CD14-positive monocyte (primary cell): ENCODE measurements around the gene PLCB1. TPM values are rescaled to one million over a fixed set of nuclear protein-coding genes. Genes with fewer than 3 reads are reported as not detected.

Source experiments
- DNase-seq, 3 donors: peaks; one replicate each; pipeline ENCODE4 v3.0.0-alpha.2; 2011 to 2022
- H2AFZ ChIP-seq: 2 replicates; pipeline ENCODE4 v1.6.0; 2012; ENCODE audit warnings: mild to moderate bottlenecking, low read depth, low read length, inconsistent platforms; ENCODE audit not compliant: insufficient read depth, poor library complexity, severe bottlenecking
- H3K27ac ChIP-seq, 2 donors: 1 replicate in 1 of 2; 2 replicates in 1 of 2; pipeline ENCODE4 v1.5.1; 2012 to 2013; ENCODE audit warnings: low read length in 2 of 2, control low read depth in 1 of 2, inconsistent platforms in 1 of 2, low read depth in 1 of 2, mild to moderate bottlenecking in 1 of 2
- H3K27me3 ChIP-seq, 2 donors: one replicate each; pipeline versions ENCODE4 v1.6.0 to v1.6.1; 2011 to 2013; ENCODE audit warnings: low read length in 2 of 2; ENCODE audit not compliant: control insufficient read depth in 2 of 2, insufficient read depth in 2 of 2
- H3K36me3 ChIP-seq, 2 donors: replicated peaks in 1 of 2; 1 replicate in 1 of 2; 2 replicates in 1 of 2; pipeline versions ENCODE4 v1.5.1 to v1.6.1; 2012 to 2013; ENCODE audit warnings: low read length in 2 of 2, control low read depth in 1 of 2, inconsistent platforms in 1 of 2, mild to moderate bottlenecking in 1 of 2; ENCODE audit not compliant: insufficient read depth in 2 of 2, control insufficient read depth in 1 of 2
- H3K4me1 ChIP-seq, 2 donors: 1 replicate in 1 of 2; 2 replicates in 1 of 2; pipeline versions ENCODE4 v1.5.1 to v1.6.1; 2012 to 2013; ENCODE audit warnings: low read length in 2 of 2, control low read depth in 1 of 2, inconsistent platforms in 1 of 2, mild to moderate bottlenecking in 1 of 2, moderate library complexity in 1 of 2; ENCODE audit not compliant: insufficient read depth in 2 of 2, control insufficient read depth in 1 of 2
- H3K4me2 ChIP-seq: replicated peaks from 2 replicates; pipeline ENCODE3; 2012; ENCODE audit warnings: low read length, moderate library complexity, mild to moderate bottlenecking; ENCODE audit not compliant: poor library complexity, severe bottlenecking; ENCODE audit errors: extremely low read depth
- H3K4me3 ChIP-seq, 3 experiments: fragments of 200-600 bp in 1 of 3; sonication (generic) in 1 of 3; replicated peaks in 1 of 3; 1 replicate in 2 of 3; 2 replicates in 1 of 3; pipeline ENCODE4 v1.5.1; 2011 to 2013; ENCODE audit warnings: low read length in 3 of 3, mild to moderate bottlenecking in 3 of 3, control low read depth in 2 of 3, low read depth in 2 of 3, inconsistent platforms in 1 of 3, moderate library complexity in 1 of 3
- H3K79me2 ChIP-seq: 2 replicates; pipeline ENCODE4 v1.6.0; 2012; ENCODE audit warnings: mild to moderate bottlenecking, control low read depth, inconsistent platforms, low read length, moderate library complexity; ENCODE audit not compliant: insufficient read depth
- H3K9ac ChIP-seq: 2 replicates; pipeline ENCODE4 v1.6.0; 2017; ENCODE audit warnings: low read length, mild to moderate bottlenecking; ENCODE audit not compliant: insufficient read depth, poor library complexity, severe bottlenecking
- H3K9me3 ChIP-seq, 2 donors: replicated peaks in 1 of 2; 1 replicate in 1 of 2; 2 replicates in 1 of 2; pipeline versions ENCODE4 v1.5.1 to v1.6.1; 2012 to 2013; ENCODE audit warnings: low read length in 2 of 2, control low read depth in 1 of 2; ENCODE audit not compliant: control insufficient read depth in 1 of 2, insufficient read depth in 1 of 2
- H4K20me1 ChIP-seq: 2 replicates; pipeline ENCODE4 v1.6.0; 2012; ENCODE audit warnings: mild to moderate bottlenecking, low read length, control low read depth, moderate library complexity; ENCODE audit not compliant: insufficient read depth
- H3K27ac Mint-ChIP-seq, 7 donors: one replicate each; pipeline ENCODE4 v1.8.0; 2020; ENCODE audit warnings: mild to moderate bottlenecking in 7 of 7, mixed read lengths in 7 of 7, moderate library complexity in 6 of 7, inconsistent platforms in 2 of 7
- H3K27me3 Mint-ChIP-seq, 3 donors: one replicate each; pipeline ENCODE4 v1.8.0; 2021 to 2022; ENCODE audit warnings: low read depth in 3 of 3, mild to moderate bottlenecking in 3 of 3, mixed read lengths in 3 of 3, moderate library complexity in 3 of 3, inconsistent platforms in 1 of 3
- H3K36me3 Mint-ChIP-seq, 2 donors: one replicate each; pipeline ENCODE4 v1.8.0; 2020; ENCODE audit warnings: mixed read lengths in 2 of 2, inconsistent platforms in 1 of 2, mild to moderate bottlenecking in 1 of 2
- H3K4me1 Mint-ChIP-seq: one replicate; pipeline ENCODE4 v1.8.0; 2020; ENCODE audit warnings: mild to moderate bottlenecking, mixed read lengths
- H3K4me3 Mint-ChIP-seq, 2 donors: one replicate each; pipeline ENCODE4 v1.8.0; 2020; ENCODE audit warnings: mild to moderate bottlenecking in 2 of 2, mixed read lengths in 2 of 2, moderate library complexity in 1 of 2
- H3K9me3 Mint-ChIP-seq, 7 donors: one replicate each; pipeline ENCODE4 v1.8.0; 2020 to 2022; ENCODE audit warnings: mixed read lengths in 7 of 7, mild to moderate bottlenecking in 6 of 7, moderate library complexity in 6 of 7, inconsistent platforms in 2 of 7
- CTCF ChIP-seq: fragments of 200-600 bp; IDR thresholded peaks from one replicate; pipeline ENCODE4 v1.8.0; 2022; ENCODE audit warnings: antibody characterized with exemption, mild to moderate bottlenecking
- WGBS: methylation state at CpG from one replicate; pipeline ENCODE4 v1.1.5; 2013; ENCODE audit warnings: missing lambda C conversion rate; ENCODE audit not compliant: insufficient coverage; 5-methylcytosine and 5-hydroxymethylcytosine counted together
- intact Hi-C, 2 donors: fragments of 100-400 bp; cut with micrococcal nuclease; formaldehyde crosslinking; loops; one replicate each; pipeline versions ENCODE4 v1.15.0 to v1.15.1; 2023
- polyA plus RNA-seq, 3 donors: library from polyadenylated mRNA; depleted of rRNA in 1 of 3; unstranded in 2 of 3; stranded (reverse) in 1 of 3; fragments of 300-500 nt in 2 of 3; fragments of >200 nt in 1 of 3; fragmentation: Illumina TruSeq in 2 of 3; gene quantifications; 1 replicate in 2 of 3; 2 replicates in 1 of 3; pipeline ENCODE4 v1.2.3, GENCODE V29; 2012 to 2021

Gene PLCB1
- polyA plus RNA-seq, 3 donors: 8.6 to 16.4 (median 13.2) TPM

DNA sequence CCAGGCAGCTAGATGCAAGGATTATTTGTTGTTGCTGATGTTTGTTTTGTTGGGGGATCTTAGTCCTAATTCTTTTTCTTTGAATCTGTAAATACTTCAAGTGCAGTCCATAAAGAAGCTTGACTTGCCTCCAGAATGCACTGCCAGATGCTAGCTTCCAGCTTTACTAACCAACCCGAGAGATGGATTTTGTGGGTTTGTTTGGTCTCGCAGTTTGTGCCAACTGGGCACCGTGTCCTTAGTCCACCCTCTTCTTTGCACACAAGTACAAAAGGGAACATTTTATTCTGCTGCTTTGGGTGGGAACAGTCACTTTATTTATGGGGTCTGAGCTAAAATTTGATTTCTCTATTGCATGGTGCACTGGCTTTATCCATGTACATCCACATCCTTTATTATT, 212.0 kb downstream of the PLCB1 start:
- H3K27me3 Mint-ChIP-seq: no peaks in the 10 kb centered on the region
- peaks cover 5 to 9% of the 10 kb centered on the region in 2 donors for H3K36me3 Mint-ChIP-seq
- no peak for TF ChIP-seq CTCF
- no peak overlapping the region for H3K27ac Mint-ChIP-seq
- Histone ChIP-seq H3K79me2 (no peaks in the 10 kb centered on the region), H3K27ac (no peak overlapping the region), H3K27me3 (no peaks in the 10 kb centered on the region), H2AFZ (no peak overlapping the region), H3K4me1 (peaks cover 7 to 10% of the 10 kb centered on the region in 2 donors), H4K20me1 (no peaks in the 10 kb centered on the region), H3K36me3 (no peaks in the 10 kb centered on the region), H3K4me2 (no peak overlapping the region), H3K9ac (no peak overlapping the region), H3K4me3 (no peak overlapping the region), H3K9me3 (no peaks in the 10 kb centered on the region)
- WGBS: no CpG with 5 or more reads among the region's 3 CpGs
- peaks cover 15% of the 10 kb centered on the region for H3K4me1 Mint-ChIP-seq
- DNase-seq: no peak
- no peak overlapping the region for H3K4me3 Mint-ChIP-seq
- intact Hi-C loops: no loop called here
- peaks cover 0 to 2% (median 0%) of the 10 kb centered on the region in 7 donors for H3K9me3 Mint-ChIP-seq

- H4K20me1 ChIP-seq: no peaks in the 10 kb centered on the region
- H3K4me1 ChIP-seq: peaks cover 7 to 10% of the 10 kb centered on the region in 2 donors
- H3K9me3 ChIP-seq: no peaks in the 10 kb centered on the region
- Mint-ChIP-seq H3K36me3 (peaks cover 3 to 5% of the 10 kb centered on the region in 2 donors), H3K4me1 (peaks cover 18% of the 10 kb centered on the region), H3K4me3 (no peak overlapping the region), H3K27me3 (no peaks in the 10 kb centered on the region), H3K9me3 (peaks cover 0 to 2% (median 0%) of the 10 kb centered on the region in 7 donors), H3K27ac (no peak overlapping the region)
- intact Hi-C loops: no loop called here
- TF ChIP-seq CTCF: no peak
- no peaks in the 10 kb centered on the region for H3K27me3 ChIP-seq
- H3K36me3 ChIP-seq: no peaks in the 10 kb centered on the region
- DNase-seq: no peak
- no peak overlapping the region for H2AFZ ChIP-seq
- no peak overlapping the region for H3K4me2 ChIP-seq
- H3K27ac ChIP-seq: no peak overlapping the region
- H3K79me2 ChIP-seq: no peaks in the 10 kb centered on the region
- WGBS: 88% methylated on average over 1 of the region's 5 CpGs
- H3K9ac ChIP-seq: no peak overlapping the region
- H3K4me3 ChIP-seq: no peak overlapping the region
Observed at GRCh38 chr20:8344631-8345030, 212.6 kb downstream of the PLCB1 start.
